ENCODE measurements around the gene CALU.

CALU gene

GRCh38 chr7:128728598-128728997 lies 10.6 kb upstream of the CALU start:
- ATAC-seq (replicated peaks; ENCODE audit: extremely low read depth, poor library complexity, severe bottlenecking): no peak
- Mint-ChIP-seq H3K4me1 (no peaks in the 10 kb centered on the region), H3K36me3 (ENCODE audit: insufficient read depth) (no peaks in the 10 kb centered on the region)

GRCh38 chr7:128729494-128729893 lies 9.7 kb upstream of the CALU start:
- no peaks in the 10 kb centered on the region for H3K4me1 Mint-ChIP-seq
- ATAC-seq (replicated peaks; ENCODE audit: extremely low read depth, poor library complexity, severe bottlenecking): no peak

More at GRCh38 chr7:128728598-128728997, 10.6 kb upstream of the CALU start:
- Mint-ChIP-seq H3K4me3 (no peak overlapping the region), H3K27ac (ENCODE audit: low read depth) (no peak overlapping the region), H3K27me3 (peaks cover 16% of the 10 kb centered on the region), H3K9me3 (no peaks in the 10 kb centered on the region)
- DNase-seq (ENCODE audit: low spot score in 2 of 2): no peak

GRCh38 chr7:128731184-128731583 lies 8.0 kb upstream of the CALU start:
- ATAC-seq (replicated peaks; ENCODE audit: extremely low read depth, poor library complexity, severe bottlenecking) (no peak), DNase-seq (ENCODE audit: low spot score in 2 of 2) (no peak)
- H3K9me3 Mint-ChIP-seq: no peaks in the 10 kb centered on the region
- no peaks in the 10 kb centered on the region for H3K4me1 Mint-ChIP-seq
- H3K27ac Mint-ChIP-seq (ENCODE audit: low read depth): no peak overlapping the region
- H3K27me3 Mint-ChIP-seq: peaks cover 13% of the 10 kb centered on the region
- no peak overlapping the region for H3K4me3 Mint-ChIP-seq
- H3K36me3 Mint-ChIP-seq (ENCODE audit: insufficient read depth): no peaks in the 10 kb centered on the region

More at GRCh38 chr7:128729494-128729893, 9.7 kb upstream of the CALU start:
- H3K4me3 Mint-ChIP-seq: no peak overlapping the region
- H3K36me3 Mint-ChIP-seq (ENCODE audit: insufficient read depth): no peaks in the 10 kb centered on the region
- H3K27ac Mint-ChIP-seq (ENCODE audit: low read depth): no peak overlapping the region
- H3K27me3 Mint-ChIP-seq: peaks cover 16% of the 10 kb centered on the region
- no peaks in the 10 kb centered on the region for H3K9me3 Mint-ChIP-seq
- DNase-seq (ENCODE audit: low spot score in 2 of 2): no peak

- no peak overlapping the region for H3K4me3 Mint-ChIP-seq
- DNase-seq (ENCODE audit: low spot score in 2 of 2) (no peak), ATAC-seq (replicated peaks; ENCODE audit: extremely low read depth, poor library complexity, severe bottlenecking) (no peak)
- no peaks in the 10 kb centered on the region for H3K4me1 Mint-ChIP-seq
- H3K27ac Mint-ChIP-seq (ENCODE audit: low read depth): no peak overlapping the region
- no peaks in the 10 kb centered on the region for H3K9me3 Mint-ChIP-seq
- no peaks in the 10 kb centered on the region for H3K36me3 Mint-ChIP-seq (ENCODE audit: insufficient read depth)
- no peaks in the 10 kb centered on the region for H3K27me3 Mint-ChIP-seq
Observed at GRCh38 chr7:128732521-128733277, 6.5 kb upstream of the CALU start.

- ATAC-seq (replicated peaks; ENCODE audit: extremely low read depth, poor library complexity, severe bottlenecking): no peak
- no peaks in the 10 kb centered on the region for H3K36me3 Mint-ChIP-seq (ENCODE audit: insufficient read depth)
- no peak overlapping the region for H3K4me3 Mint-ChIP-seq
- no peaks in the 10 kb centered on the region for H3K27me3 Mint-ChIP-seq
- no peaks in the 10 kb centered on the region for H3K9me3 Mint-ChIP-seq
- DNase-seq (ENCODE audit: low spot score in 2 of 2): no peak
- peaks cover 5% of the 10 kb centered on the region for H3K4me1 Mint-ChIP-seq
- H3K27ac Mint-ChIP-seq (ENCODE audit: low read depth): no peak overlapping the region
Observed at GRCh38 chr7:128733278-128733645, 5.9 kb upstream of the CALU start.

GRCh38 chr7:128734890-128735289 lies 4.3 kb upstream of the CALU start:
- no peak for ATAC-seq (replicated peaks; ENCODE audit: extremely low read depth, poor library complexity, severe bottlenecking)
- Mint-ChIP-seq H3K27ac (ENCODE audit: low read depth) (no peak overlapping the region), H3K27me3 (no peaks in the 10 kb centered on the region)

GRCh38 chr7:128735436-128735835 lies 3.7 kb upstream of the CALU start:
- Mint-ChIP-seq H3K36me3 (ENCODE audit: insufficient read depth) (peaks cover 13% of the 10 kb centered on the region), H3K4me1 (peaks cover 23% of the 10 kb centered on the region), H3K27ac (ENCODE audit: low read depth) (no peak overlapping the region), H3K4me3 (no peak overlapping the region), H3K9me3 (no peaks in the 10 kb centered on the region), H3K27me3 (no peaks in the 10 kb centered on the region)
- ATAC-seq (replicated peaks; ENCODE audit: extremely low read depth, poor library complexity, severe bottlenecking) (no peak), DNase-seq (ENCODE audit: low spot score in 2 of 2) (no peak)

More at GRCh38 chr7:128734890-128735289, 4.3 kb upstream of the CALU start:
- Mint-ChIP-seq H3K9me3 (no peaks in the 10 kb centered on the region), H3K36me3 (ENCODE audit: insufficient read depth) (peaks cover 12% of the 10 kb centered on the region), H3K4me3 (no peak overlapping the region), H3K4me1 (peaks cover 17% of the 10 kb centered on the region)
- DNase-seq (ENCODE audit: low spot score in 2 of 2): no peak

- no peak overlapping the region for H3K27ac Mint-ChIP-seq (ENCODE audit: low read depth)
- H3K4me3 Mint-ChIP-seq: no peak overlapping the region
- no peaks in the 10 kb centered on the region for H3K27me3 Mint-ChIP-seq
- H3K4me1 Mint-ChIP-seq: peaks cover 36% of the 10 kb centered on the region
- H3K9me3 Mint-ChIP-seq: no peaks in the 10 kb centered on the region
- peaks cover 15% of the 10 kb centered on the region for H3K36me3 Mint-ChIP-seq (ENCODE audit: insufficient read depth)
- DNase-seq (ENCODE audit: low spot score in 2 of 2) (no peak), ATAC-seq (replicated peaks; ENCODE audit: extremely low read depth, poor library complexity, severe bottlenecking) (no peak)
Observed at GRCh38 chr7:128737441-128737840, 1.7 kb upstream of the CALU start.

- H3K4me1 Mint-ChIP-seq: peaks cover 36% of the 10 kb centered on the region
- H3K27ac Mint-ChIP-seq (ENCODE audit: low read depth): peak overlapping the region; percentile 98
- no peaks in the 10 kb centered on the region for H3K9me3 Mint-ChIP-seq
- H3K27me3 Mint-ChIP-seq: no peaks in the 10 kb centered on the region
- H3K4me3 Mint-ChIP-seq: peak overlapping the region; percentile 100
- H3K36me3 Mint-ChIP-seq (ENCODE audit: insufficient read depth): peaks cover 15% of the 10 kb centered on the region
- no peak for ATAC-seq (replicated peaks; ENCODE audit: extremely low read depth, poor library complexity, severe bottlenecking)
- no peak for DNase-seq (ENCODE audit: low spot score in 2 of 2)
Observed at GRCh38 chr7:128737867-128738385, 1.2 kb upstream of the CALU start.

GRCh38 chr7:128738570-128739047 lies 550 bp upstream of the CALU start:
- H3K9me3 Mint-ChIP-seq: no peaks in the 10 kb centered on the region
- H3K36me3 Mint-ChIP-seq (ENCODE audit: insufficient read depth): peaks cover 15% of the 10 kb centered on the region
- H3K4me1 Mint-ChIP-seq: peaks cover 36% of the 10 kb centered on the region
- H3K27ac Mint-ChIP-seq (ENCODE audit: low read depth): peak overlapping the region; percentile 98
- H3K4me3 Mint-ChIP-seq: peak overlapping the region; percentile 100
- DNase-seq (ENCODE audit: low spot score in 2 of 2) (peak in 1 of 2 donors; percentile 11), ATAC-seq (replicated peaks; ENCODE audit: extremely low read depth, poor library complexity, severe bottlenecking) (no peak)
- no peaks in the 10 kb centered on the region for H3K27me3 Mint-ChIP-seq

- H3K27me3 Mint-ChIP-seq: no peaks in the 10 kb centered on the region
- no peaks in the 10 kb centered on the region for H3K9me3 Mint-ChIP-seq
- H3K4me3 Mint-ChIP-seq: peak overlapping the region; percentile 100
- no peak for DNase-seq (ENCODE audit: low spot score in 2 of 2)
- no peak for ATAC-seq (replicated peaks; ENCODE audit: extremely low read depth, poor library complexity, severe bottlenecking)
- peaks cover 16% of the 10 kb centered on the region for H3K36me3 Mint-ChIP-seq (ENCODE audit: insufficient read depth)
- H3K4me1 Mint-ChIP-seq: peaks cover 44% of the 10 kb centered on the region
- peak overlapping the region; percentile 98 for H3K27ac Mint-ChIP-seq (ENCODE audit: low read depth)
Observed at GRCh38 chr7:128739990-128740682, 977 bp downstream of the CALU start.

- DNase-seq (ENCODE audit: low spot score in 2 of 2) (no peak), ATAC-seq (replicated peaks; ENCODE audit: extremely low read depth, poor library complexity, severe bottlenecking) (no peak)
- Mint-ChIP-seq H3K9me3 (no peaks in the 10 kb centered on the region), H3K27me3 (no peaks in the 10 kb centered on the region), H3K27ac (ENCODE audit: low read depth) (no peak overlapping the region), H3K4me3 (no peak overlapping the region), H3K4me1 (peaks cover 44% of the 10 kb centered on the region), H3K36me3 (ENCODE audit: insufficient read depth) (peaks cover 16% of the 10 kb centered on the region)
Observed at GRCh38 chr7:128740996-128741395, 1.8 kb downstream of the CALU start.

GRCh38 chr7:128741491-128741890 lies 2.3 kb downstream of the CALU start:
- Mint-ChIP-seq H3K4me3 (no peak overlapping the region), H3K27me3 (no peaks in the 10 kb centered on the region), H3K4me1 (peaks cover 44% of the 10 kb centered on the region), H3K36me3 (ENCODE audit: insufficient read depth) (peaks cover 16% of the 10 kb centered on the region), H3K9me3 (no peaks in the 10 kb centered on the region), H3K27ac (ENCODE audit: low read depth) (no peak overlapping the region)
- DNase-seq (ENCODE audit: low spot score in 2 of 2): no peak
- no peak for ATAC-seq (replicated peaks; ENCODE audit: extremely low read depth, poor library complexity, severe bottlenecking)

Measured in central memory CD8-positive, alpha-beta T cell (primary cell).